Fibroblast of peridontal ligament (primary cell): ENCODE data around the gene DEDD.

Source experiments
- DNase-seq: peaks from one replicate; pipeline ENCODE4 v3.0.0-alpha.2; 2010; ENCODE audit errors: extremely low read depth

Gene DEDD, protein sequence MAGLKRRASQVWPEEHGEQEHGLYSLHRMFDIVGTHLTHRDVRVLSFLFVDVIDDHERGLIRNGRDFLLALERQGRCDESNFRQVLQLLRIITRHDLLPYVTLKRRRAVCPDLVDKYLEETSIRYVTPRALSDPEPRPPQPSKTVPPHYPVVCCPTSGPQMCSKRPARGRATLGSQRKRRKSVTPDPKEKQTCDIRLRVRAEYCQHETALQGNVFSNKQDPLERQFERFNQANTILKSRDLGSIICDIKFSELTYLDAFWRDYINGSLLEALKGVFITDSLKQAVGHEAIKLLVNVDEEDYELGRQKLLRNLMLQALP

DNA sequence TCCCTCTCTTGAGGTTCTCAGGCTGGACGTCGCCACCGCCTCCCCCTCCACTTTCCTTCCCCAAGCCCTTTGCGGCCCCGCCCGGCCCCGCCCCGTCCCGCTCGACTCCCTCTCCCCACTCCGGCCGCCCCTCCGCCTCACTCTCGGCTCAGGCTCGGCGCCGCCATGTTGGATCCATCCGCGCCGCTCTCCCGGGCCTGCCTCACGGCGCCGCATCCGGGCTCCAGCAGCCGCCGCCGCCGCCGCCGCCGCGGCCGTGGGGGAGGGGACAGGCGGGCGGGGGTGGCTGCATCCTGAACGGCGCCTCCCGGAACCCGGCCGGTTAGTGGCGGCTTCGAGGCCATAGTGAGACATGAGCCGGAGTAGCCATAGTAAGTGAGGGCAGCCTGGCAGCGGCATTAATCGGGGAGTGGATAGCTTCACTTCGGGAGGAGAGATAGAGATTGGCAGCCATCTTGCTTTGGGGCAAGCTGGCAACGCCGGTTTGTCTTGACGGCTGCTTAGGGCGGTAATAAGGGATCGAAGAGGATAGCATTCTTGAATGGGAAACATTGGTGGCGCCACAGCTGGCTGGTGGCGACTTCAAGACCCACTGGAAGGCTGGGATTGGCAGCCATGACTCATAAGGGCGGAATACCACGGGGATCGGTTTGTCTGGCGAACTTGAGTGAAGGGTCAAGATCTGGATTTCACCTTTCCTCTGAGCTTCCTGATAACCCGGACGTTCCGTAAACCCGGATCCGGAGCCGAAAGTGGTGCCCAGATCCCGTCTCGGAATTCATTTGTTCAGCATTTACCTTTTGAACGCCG is at the start of gene DEDD:
Gene DEDD, minus strand, starts transcription at position 258 of the 810 bp plus-strand sequence. CDS start 8,205 bp downstream, outside the sequence.
- DNase-seq: peak; percentile 96

DNA sequence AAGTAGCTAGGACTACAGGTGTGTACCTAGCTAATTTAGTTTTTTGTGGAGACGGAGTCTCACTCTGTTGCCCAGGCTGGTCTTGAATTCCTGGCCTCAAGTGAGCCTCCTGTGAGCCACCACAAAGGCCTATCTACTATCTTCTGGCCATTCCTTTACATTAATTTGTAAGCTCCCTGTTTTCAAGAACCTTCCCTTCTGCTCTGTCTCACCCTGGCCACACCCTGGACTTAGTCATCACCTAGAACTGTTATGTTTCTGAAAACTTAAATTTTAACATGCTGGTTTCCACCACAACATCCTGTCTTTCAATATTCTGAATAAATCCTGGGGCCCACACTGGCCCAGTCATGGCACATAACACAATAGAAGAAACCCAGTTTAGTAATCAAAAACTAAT is 49.7 kb upstream of the DEDD start:
- DNase-seq: peak; percentile 49

DNA sequence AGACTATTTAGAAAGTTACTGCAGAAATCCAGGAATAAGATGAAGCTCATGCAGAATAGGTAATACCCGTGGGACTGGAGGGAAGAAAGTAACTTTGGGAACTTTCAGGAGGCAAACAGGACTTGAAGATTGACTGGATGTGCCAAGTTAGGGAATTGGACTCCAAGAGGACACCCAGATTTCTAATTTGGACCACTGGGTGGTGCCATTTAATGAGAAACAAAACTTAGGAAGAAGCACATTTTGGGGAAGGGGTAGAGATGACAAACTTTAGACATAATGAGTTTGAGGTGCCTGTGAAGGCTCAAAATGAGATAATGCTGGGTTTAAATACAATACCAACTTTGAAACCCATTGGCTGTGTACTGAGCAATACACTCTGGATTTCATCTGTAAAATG is 48.2 kb upstream of the DEDD start:
- no peak for DNase-seq

DNA sequence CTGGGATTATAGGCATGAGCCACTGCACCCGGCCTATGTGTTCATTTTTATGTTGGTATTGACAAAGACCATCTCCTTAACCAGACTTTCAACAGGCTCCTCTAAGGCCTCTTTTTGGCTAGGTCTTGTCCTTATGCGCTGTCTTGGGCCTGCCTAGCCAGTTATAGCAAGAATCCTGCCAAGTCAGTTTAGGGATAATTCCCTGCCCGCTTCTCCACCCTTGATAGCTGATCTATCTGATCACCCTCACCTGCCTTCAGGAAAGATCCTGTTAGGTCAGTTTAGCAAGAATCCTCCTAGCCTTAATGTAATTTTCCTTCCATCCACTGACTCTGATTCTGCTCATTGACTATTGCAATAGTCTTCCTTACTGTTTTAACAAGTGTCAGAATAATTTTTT is 47.2 kb upstream of the DEDD start:
- DNase-seq: no peak

DNA sequence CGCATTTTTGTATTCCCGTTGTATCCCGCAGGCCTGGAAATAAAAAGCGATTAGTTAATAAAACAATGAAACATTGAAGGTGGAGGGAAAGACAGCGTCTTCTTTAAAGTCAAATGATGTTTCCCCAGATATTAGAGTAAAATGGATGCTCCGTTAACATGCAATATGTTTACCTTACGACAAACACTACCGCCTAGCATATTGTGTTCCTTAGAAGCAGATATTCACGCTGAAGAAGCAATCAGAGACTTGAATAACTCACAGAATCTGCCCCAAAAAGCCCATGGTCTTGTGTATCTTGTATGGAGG is 45.4 kb upstream of the DEDD start:
- no peak for DNase-seq

DNA sequence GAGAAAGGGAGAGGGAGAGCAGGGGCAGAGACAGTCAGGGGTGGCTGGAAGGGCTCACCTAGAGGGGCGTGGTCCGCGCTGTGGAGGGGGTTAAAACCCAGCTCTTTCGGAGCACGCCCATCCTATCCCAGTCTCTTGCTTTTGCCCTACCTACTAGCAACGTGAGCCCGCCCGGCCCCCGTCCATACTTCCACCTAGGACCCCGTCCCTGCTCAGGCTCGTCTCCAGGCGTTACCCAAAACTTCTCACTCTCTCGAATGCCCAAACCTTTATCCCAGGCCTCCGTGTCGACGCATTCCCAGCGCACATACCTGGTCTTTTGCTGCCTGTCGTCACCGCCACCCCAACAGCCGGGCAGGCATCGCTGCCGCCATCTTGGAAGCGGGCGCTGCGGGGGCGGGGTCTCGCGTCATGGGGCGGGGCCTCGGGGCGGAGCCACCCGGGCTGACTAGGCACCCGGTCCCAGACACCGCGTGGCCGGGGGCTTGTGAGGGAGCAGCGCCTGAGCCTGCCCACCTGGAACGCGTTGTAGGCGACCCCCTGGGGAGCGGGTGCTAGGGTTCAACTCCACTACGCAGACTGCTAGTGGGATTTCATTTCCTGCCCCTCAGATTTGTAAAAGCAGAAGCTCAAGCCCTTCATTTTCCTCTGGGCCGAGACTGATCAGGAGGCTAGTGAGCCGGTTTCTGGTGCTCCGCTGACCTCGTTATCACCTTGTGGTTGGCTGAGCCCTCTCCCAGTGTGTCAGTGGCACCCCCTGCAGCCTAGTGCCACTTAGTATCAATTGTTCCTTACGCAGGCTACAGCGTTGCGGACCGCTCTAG is 44.9 kb upstream of the DEDD start, which contains the start of gene B4GALT3:
Gene B4GALT3, minus strand, starts transcription at position 396 of the 824 bp plus-strand sequence. CDS start 1,447 bp downstream, outside the sequence.
- DNase-seq: peak; percentile 68

- DNase-seq: no peak
These were observed 44.1 kb upstream of the DEDD start for GRCh38 chr1:161176468-161177111.

DNA sequence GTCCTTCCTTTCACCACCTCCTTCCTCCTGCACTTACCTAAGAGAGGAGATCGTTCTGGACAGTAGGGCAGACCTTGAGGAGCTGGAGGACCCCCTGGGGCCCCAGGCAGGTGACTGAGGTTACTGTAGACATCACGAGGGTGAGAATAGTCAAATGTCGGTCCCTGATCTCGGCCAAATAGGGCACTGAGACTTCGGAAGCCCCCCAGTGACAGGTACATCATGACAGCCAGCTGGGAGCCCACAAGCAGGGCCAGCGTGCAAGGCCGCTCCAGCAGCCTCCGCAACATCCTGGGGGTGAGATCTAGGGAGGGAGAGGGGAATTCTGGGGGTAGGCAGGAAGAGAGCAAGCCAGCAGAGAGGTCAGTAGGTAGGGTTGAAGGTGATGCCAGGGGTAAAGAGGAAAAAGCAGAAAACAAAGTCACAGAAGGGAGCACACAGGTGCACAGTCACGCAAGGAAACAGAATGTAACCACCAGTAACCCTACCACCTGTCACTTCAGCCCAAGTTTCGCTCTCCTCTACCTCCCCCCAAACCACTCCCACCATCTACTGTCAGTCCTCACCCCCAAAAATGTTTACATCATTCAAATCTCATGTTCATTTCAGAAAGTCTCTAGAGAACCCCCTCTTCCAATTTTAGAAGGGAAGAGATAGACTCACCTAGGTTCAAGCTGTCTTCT is 43.4 kb upstream of the DEDD start:
- no peak for DNase-seq

GRCh38 chr1:161174911-161175310 is 42.4 kb upstream of the DEDD start:
- no peak for DNase-seq

DNA sequence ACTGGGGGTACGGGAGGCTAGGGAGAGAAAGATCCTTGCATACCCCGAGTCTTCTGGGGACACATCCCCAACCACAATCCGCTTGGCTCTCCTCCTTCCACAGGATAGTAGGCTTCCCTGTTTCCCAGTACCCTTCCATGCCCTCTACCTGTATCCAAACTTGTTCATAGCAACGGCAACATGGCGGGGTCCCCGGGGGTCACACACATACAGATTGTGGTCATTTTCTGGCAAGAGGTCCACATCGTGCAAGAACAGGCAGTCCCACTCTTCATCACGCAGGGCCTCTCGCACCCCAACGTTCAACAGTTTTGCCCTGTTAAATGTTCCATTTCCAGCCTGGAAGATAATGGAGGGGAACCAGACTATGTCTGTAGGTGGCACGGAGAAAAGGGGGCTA is 41.2 kb upstream of the DEDD start:
- DNase-seq: no peak

- DNase-seq: peak; percentile 100
These were observed 40.4 kb upstream of the DEDD start for GRCh38 chr1:161172776-161173376.

DNA sequence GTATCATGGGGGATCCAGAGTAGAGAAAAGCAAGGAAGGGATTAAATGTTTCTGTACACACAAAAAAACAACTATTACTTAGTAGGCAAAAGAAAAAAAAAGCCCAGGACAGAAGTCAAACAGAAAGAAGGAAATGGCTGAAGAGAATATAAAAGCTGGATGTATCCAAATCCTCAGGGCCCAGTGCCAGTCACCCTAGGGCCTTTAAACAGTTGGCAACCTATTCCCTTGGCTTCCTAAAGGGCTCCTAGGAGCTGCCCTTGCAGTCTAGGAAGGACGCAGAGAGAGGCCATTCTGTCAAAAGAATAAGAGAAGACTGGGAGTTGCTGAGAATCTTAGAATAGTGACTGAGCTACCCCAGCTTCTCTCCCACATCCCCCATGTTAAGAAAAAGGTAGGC is 39.9 kb upstream of the DEDD start:
- DNase-seq: no peak

DNA sequence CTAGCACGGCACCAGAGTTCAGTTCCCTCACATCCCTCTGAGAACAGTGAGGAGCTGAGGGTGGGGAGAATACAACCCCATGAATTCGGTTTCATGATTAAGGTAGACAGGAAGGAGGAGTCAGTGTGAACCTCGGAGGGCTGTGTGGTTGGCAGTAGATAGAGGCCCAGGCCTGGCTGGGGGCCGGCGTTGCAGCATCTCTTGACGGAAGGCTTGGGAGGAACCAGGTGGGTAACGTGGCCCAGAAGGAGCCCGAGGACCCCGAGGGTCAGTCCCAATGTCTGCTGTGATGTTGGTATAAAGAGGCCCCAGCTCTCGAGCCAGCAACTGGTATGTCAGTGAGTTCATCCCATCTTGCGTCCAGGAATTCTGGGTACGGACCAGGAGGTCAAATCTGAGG is 39.2 kb upstream of the DEDD start:
- no peak for DNase-seq

GRCh38 chr1:161171191-161171590 is 38.7 kb upstream of the DEDD start:
- no peak for DNase-seq

GRCh38 chr1:161168906-161169305 is 36.4 kb upstream of the DEDD start:
- DNase-seq: no peak

DNA sequence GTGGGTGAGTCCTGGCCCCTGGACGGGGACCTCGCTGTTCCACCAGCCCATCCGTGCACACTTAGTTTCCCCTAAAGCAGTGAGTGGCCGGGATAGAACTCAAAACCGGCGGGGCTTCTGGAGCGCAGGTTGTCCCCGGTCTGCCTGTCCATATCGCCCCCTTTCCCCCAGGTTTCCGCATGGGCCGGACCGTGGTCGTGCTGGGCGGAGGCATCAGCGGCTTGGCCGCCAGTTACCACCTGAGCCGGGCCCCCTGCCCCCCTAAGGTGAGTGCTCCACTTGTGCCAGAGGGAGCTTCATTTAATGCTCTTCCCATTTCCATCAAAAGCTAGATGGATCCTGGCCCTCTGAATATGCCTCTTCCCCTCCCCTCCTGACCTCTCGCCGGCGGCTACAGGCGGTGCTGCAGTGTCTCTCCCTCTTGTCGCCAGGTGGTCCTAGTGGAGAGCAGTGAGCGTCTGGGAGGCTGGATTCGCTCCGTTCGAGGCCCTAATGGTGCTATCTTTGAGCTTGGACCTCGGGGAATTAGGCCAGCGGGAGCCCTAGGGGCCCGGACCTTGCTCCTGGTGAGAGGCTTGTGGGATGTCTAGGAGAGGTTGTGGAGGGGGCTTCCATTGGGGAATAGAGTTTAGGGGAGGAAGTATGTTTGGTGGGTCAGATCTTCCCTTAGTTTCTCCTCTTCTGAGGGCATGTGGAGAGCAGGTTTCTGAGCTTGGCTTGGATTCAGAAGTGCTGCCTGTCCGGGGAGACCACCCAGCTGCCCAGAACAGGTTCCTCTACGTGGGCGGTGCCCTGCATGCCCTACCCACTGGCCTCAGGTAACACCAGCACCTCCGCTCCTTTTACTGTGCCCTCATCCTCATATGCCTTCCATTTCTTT is 34.4 kb upstream of the DEDD start:
- DNase-seq: no peak

- peak; percentile 97 for DNase-seq
These were observed 33.5 kb upstream of the DEDD start, which contains the start of gene PPOX for GRCh38 chr1:161165742-161166668. Gene PPOX, plus strand, starts transcription at chr1:161166426. Its CDS starts 422 bp downstream, at chr1:161166848.

DNA sequence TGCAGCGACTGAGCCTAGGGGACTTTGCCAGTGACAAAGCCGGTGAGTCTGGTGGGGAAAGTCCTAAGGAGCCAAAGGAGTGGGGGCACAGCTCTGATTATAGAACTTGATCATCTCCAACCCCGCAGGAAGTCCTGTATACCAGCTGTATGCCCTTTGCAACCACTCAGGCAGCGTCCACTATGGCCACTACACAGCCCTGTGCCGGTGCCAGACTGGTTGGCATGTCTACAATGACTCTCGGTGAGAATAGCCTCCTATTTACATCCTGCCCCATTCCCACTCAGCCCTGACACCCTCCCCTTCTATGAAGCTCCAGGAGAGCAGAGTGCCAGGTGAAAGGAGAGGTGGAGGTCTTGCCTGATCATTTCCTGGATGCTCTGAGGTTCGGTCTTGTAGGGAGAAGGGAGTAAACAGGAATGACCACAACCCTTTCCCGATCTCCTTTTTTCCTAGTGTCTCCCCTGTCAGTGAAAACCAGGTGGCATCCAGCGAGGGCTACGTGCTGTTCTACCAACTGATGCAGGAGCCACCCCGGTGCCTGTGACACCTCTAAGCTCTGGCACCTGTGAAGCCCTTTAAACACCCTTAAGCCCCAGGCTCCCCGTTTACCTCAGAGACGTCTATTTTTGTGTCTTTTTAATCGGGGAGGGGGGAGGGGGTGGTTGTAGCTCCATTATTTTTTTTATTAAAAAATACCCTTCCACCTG is 32.6 kb upstream of the DEDD start:
- no peak for DNase-seq
